MM.1S (cell line): Measurements from ENCODE around the gene PLCB1.

Experiments used
- EZH2 ChIP-seq: fragments of 300-600 bp; sonication (generic); optimal IDR thresholded peaks from 2 replicates; pipeline ENCODE3; 2017; ENCODE audit warnings: low read depth, mild to moderate bottlenecking, antibody characterized with exemption, low read length, mixed read lengths
- EZH2phosphoT487 ChIP-seq: fragments of 300-600 bp; sonication (generic); IDR thresholded peaks from 2 replicates; pipeline ENCODE4 v1.6.1; 2018; ENCODE audit warnings: antibody characterized with exemption, low read length
- TF ChIP-seq, protein P1 (sequence below): fragments of 300-600 bp; sonication (generic); IDR thresholded peaks from 2 replicates; pipeline ENCODE4 v1.5.1; 2016; ENCODE audit warnings: antibody characterized with exemption, low read length, mixed read lengths

DNA sequence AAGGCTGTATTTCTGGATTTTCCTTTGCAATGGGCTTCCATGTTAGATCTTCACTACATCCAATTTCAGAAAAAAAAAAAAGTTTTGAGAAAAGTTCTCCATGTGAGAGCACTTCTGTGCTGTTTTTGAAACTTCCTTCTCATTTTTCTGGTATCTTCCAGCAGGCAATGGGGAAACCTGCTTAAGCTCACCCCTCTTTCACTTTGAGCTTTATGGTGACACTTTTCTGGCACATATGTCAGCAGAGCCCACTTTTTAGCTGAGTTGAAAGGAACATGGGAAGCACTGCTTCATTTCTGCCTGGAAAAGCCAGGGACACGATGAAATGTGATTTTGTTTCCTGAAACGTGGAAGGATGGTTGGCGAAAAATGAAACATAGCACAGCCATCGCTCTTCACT, 293.7 kb downstream of the PLCB1 start:
- TF ChIP-seq, protein P1, sequence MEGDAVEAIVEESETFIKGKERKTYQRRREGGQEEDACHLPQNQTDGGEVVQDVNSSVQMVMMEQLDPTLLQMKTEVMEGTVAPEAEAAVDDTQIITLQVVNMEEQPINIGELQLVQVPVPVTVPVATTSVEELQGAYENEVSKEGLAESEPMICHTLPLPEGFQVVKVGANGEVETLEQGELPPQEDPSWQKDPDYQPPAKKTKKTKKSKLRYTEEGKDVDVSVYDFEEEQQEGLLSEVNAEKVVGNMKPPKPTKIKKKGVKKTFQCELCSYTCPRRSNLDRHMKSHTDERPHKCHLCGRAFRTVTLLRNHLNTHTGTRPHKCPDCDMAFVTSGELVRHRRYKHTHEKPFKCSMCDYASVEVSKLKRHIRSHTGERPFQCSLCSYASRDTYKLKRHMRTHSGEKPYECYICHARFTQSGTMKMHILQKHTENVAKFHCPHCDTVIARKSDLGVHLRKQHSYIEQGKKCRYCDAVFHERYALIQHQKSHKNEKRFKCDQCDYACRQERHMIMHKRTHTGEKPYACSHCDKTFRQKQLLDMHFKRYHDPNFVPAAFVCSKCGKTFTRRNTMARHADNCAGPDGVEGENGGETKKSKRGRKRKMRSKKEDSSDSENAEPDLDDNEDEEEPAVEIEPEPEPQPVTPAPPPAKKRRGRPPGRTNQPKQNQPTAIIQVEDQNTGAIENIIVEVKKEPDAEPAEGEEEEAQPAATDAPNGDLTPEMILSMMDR: no peak
- TF ChIP-seq EZH2phosphoT487: no peak
- TF ChIP-seq EZH2: no peak
